ENCODE results near the gene KIF3A. TPM values are rescaled to one million over a fixed set of nuclear protein-coding genes. Genes with fewer than 3 reads are reported as not detected.

KIF3A gene
- total RNA-seq, 1 experiment from 2014 or later, result 18.9 TPM

DNA sequence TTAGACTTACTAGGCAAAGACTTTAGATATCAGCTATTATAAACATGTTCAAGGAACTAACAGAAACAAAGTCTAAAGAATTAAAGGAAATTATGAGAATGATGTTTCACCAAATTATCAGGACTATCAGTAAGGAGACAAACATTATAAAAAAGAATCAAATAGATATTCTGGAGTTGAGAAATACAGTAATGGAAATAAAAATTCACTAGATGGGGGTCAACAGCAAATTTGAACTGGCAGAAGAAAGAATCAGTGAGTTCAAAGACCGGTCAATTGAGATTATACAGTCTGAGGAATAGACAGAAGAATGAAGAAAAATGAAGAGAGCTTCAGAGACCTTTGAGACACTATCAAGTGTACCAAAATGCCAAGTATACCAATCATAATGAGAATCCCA, 89.0 kb downstream of the KIF3A start:
- Mint-ChIP-seq H3K36me3 (ENCODE audit: insufficient read depth, unreplicated experiment) (peaks cover 1% of the 10 kb centered on the region), H3K9me3 (ENCODE audit: low read depth, unreplicated experiment) (no peaks in the 10 kb centered on the region), H3K4me3 (ENCODE audit: low read depth, unreplicated experiment) (no peak overlapping the region), H3K4me1 (ENCODE audit: low read depth, unreplicated experiment) (no peaks in the 10 kb centered on the region), H3K27me3 (ENCODE audit: unreplicated experiment) (peaks cover under 1% of the 10 kb centered on the region), H3K27ac (ENCODE audit: unreplicated experiment) (no peak overlapping the region)
- TSS peak; percentile 14 for BruUV-seq (replicated peaks)
- CTCF ChIA-PET, result no interaction called here
- intact Hi-C loops (cut with micrococcal nuclease; ENCODE audit: unreplicated experiment), result no loop called here
- TF ChIP-seq, protein P1, sequence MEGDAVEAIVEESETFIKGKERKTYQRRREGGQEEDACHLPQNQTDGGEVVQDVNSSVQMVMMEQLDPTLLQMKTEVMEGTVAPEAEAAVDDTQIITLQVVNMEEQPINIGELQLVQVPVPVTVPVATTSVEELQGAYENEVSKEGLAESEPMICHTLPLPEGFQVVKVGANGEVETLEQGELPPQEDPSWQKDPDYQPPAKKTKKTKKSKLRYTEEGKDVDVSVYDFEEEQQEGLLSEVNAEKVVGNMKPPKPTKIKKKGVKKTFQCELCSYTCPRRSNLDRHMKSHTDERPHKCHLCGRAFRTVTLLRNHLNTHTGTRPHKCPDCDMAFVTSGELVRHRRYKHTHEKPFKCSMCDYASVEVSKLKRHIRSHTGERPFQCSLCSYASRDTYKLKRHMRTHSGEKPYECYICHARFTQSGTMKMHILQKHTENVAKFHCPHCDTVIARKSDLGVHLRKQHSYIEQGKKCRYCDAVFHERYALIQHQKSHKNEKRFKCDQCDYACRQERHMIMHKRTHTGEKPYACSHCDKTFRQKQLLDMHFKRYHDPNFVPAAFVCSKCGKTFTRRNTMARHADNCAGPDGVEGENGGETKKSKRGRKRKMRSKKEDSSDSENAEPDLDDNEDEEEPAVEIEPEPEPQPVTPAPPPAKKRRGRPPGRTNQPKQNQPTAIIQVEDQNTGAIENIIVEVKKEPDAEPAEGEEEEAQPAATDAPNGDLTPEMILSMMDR (IDR thresholded peaks at IDR 0.05; ENCODE audit: unreplicated experiment), result no peak
- no peak for DNase-seq

DNA sequence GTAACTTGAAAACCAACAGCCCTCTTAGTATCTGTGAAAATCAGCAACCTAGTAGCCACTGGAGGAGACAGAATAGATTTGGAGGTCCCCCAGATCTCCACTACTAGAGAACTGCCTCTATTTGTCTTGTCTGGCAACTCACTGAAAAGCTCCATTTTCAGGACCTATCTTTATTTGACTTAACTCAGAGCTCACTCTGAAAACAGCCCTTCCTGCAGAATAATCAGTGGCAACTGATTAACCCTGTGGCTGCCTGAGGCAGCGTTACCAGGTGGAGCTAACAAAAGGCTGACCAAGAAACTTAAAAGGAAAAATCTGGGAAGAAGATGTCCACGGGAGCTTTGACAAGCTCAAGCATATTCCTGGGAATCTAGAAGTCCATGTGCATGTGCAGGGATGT, 89.9 kb downstream of the KIF3A start:
- Mint-ChIP-seq H3K36me3 (ENCODE audit: insufficient read depth, unreplicated experiment) (peaks cover 10% of the 10 kb centered on the region), H3K27ac (ENCODE audit: unreplicated experiment) (no peak overlapping the region), H3K27me3 (ENCODE audit: unreplicated experiment) (no peaks in the 10 kb centered on the region), H3K4me1 (ENCODE audit: low read depth, unreplicated experiment) (no peaks in the 10 kb centered on the region), H3K9me3 (ENCODE audit: low read depth, unreplicated experiment) (no peaks in the 10 kb centered on the region), H3K4me3 (ENCODE audit: low read depth, unreplicated experiment) (no peak overlapping the region)
- intact Hi-C loops (cut with micrococcal nuclease; ENCODE audit: unreplicated experiment), result no loop called here
- no peak for DNase-seq
- TF ChIP-seq, protein P1 (IDR thresholded peaks at IDR 0.05; ENCODE audit: unreplicated experiment), result no peak
- BruUV-seq (replicated peaks), result no TSS peak
- CTCF ChIA-PET, result no interaction called here

DNA sequence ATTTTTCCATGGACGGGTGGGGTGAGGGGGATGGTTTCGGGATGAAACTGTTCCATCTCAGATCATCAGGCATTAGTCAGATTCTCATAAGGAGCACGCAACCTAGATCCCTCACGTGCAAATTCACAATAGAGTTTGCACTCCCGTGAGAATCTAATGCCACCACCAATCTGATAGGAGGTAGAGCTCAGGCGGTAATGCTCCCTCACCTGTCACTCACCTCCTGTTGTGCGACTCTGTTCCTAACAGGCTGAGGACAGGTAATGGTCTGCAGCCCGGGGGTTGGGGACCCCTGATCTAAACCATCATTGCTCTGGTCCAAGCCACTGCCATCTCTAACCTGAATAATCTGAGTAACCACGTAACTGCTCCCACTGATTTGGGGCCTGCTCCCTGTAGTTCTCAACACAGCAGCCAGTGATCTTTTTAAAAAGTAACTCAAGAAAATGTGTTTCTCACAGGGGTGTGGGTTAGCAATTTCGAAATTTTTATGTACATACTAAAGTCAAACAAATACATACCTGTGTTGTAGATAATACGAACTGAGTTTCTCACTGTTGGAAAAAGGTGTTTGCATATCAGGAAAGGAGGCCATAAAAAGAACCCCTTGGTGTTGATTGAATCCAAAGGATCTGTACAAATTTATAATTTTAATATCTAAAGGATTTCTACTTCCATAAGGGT, 90.6 kb downstream of the KIF3A start:
- intact Hi-C loops (cut with micrococcal nuclease; ENCODE audit: unreplicated experiment), result no loop called here
- Mint-ChIP-seq H3K4me1 (ENCODE audit: low read depth, unreplicated experiment) (no peaks in the 10 kb centered on the region), H3K9me3 (ENCODE audit: low read depth, unreplicated experiment) (no peaks in the 10 kb centered on the region)

DNA sequence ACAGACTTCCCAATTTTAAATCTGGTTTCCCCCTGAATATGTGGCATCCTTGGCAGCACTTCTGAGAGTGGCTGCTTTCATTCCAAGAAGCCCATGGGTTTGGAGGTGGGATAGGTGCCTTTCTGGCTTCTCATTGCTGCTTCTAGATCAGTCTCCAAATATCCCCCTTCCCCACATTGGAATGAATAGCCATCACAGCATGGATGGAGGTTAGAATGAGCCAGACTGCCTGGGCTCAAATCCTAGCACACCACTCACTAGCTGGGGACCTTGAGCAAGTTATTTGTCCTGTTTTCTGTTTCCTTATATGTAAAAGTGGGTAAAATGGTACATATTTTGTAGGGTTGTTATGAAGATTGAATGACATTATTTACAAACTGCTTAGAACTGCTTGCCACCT, 93.2 kb downstream of the KIF3A start:
- no peak overlapping the region for H3K27ac Mint-ChIP-seq (ENCODE audit: unreplicated experiment)
- H3K4me1 Mint-ChIP-seq (ENCODE audit: low read depth, unreplicated experiment), result no peaks in the 10 kb centered on the region
- H3K4me3 Mint-ChIP-seq (ENCODE audit: low read depth, unreplicated experiment), result no peak overlapping the region

More for the DNA sequence above, 90.6 kb downstream of the KIF3A start:
- no peak overlapping the region for H3K4me3 Mint-ChIP-seq (ENCODE audit: low read depth, unreplicated experiment)
- BruUV-seq (replicated peaks), result no TSS peak
- H3K27me3 Mint-ChIP-seq (ENCODE audit: unreplicated experiment), result no peaks in the 10 kb centered on the region
- no peak for DNase-seq
- H3K27ac Mint-ChIP-seq (ENCODE audit: unreplicated experiment), result no peak overlapping the region
- TF ChIP-seq, protein P1 (IDR thresholded peaks at IDR 0.05; ENCODE audit: unreplicated experiment), result no peak
- CTCF ChIA-PET, result no interaction called here
- H3K36me3 Mint-ChIP-seq (ENCODE audit: insufficient read depth, unreplicated experiment), result peaks cover 12% of the 10 kb centered on the region

More for the DNA sequence above, 93.2 kb downstream of the KIF3A start:
- Mint-ChIP-seq H3K36me3 (ENCODE audit: insufficient read depth, unreplicated experiment) (peaks cover 12% of the 10 kb centered on the region), H3K9me3 (ENCODE audit: low read depth, unreplicated experiment) (no peaks in the 10 kb centered on the region), H3K27me3 (ENCODE audit: unreplicated experiment) (no peaks in the 10 kb centered on the region)
- CTCF ChIA-PET, result no interaction called here
- intact Hi-C loops (cut with micrococcal nuclease; ENCODE audit: unreplicated experiment), result no loop called here
- TF ChIP-seq, protein P1 (IDR thresholded peaks at IDR 0.05; ENCODE audit: unreplicated experiment), result no peak
- DNase-seq, result no peak
- BruUV-seq (replicated peaks), result no TSS peak

Other genes with a start within 250 kb of the KIF3A start
- 64.0 and 82.4 TPM in 2 replicates for gene IRF1, start 246.8 kb downstream of the KIF3A start, total RNA-seq (2022)
- gene IL5, start 194.0 kb downstream of the KIF3A start, total RNA-seq (2022), result not detected in 2 replicates
- 35.9 and 36.2 TPM in 2 replicates for gene RAD50, start 180.6 kb downstream of the KIF3A start, total RNA-seq (2022)
- gene IL13, start 79.4 kb downstream of the KIF3A start, total RNA-seq (2022), result not detected in 2 replicates
- gene IL4, start 63.6 kb downstream of the KIF3A start, total RNA-seq (2022), result not detected in 2 replicates
- 3.3 and 3.4 TPM in 2 replicates for gene CCNI2, start 9.9 kb upstream of the KIF3A start, total RNA-seq (2022)
- 40.4 and 48.5 TPM in 2 replicates for gene SEPTIN8, start 39.7 kb upstream of the KIF3A start, total RNA-seq (2022)
- 0.78 and 0.88 TPM in 2 replicates for gene SOWAHA, start 75.8 kb upstream of the KIF3A start, total RNA-seq (2022)
- 24.5 and 27.0 TPM in 2 replicates for gene SHROOM1, start 93.1 kb upstream of the KIF3A start, total RNA-seq (2022)
- 0.61 and 0.94 TPM in 2 replicates for gene GDF9, start 128.9 kb upstream of the KIF3A start, total RNA-seq (2022)
- 678 and 719 TPM in 2 replicates for gene UQCRQ, start 129.1 kb upstream of the KIF3A start, total RNA-seq (2022)
- 2.3 and 2.8 TPM in 2 replicates for gene LEAP2, start 136.1 kb upstream of the KIF3A start, total RNA-seq (2022)
- 87.1 and 102 TPM in 2 replicates for gene AFF4, start 226.1 kb upstream of the KIF3A start, total RNA-seq (2022)